HepG2 (cell line): ENCODE data around the gene EPHA6. TPM values are rescaled to one million over a fixed set of nuclear protein-coding genes. Genes with fewer than 3 reads are reported as not detected.

Experiments used
- ATAC-seq: fragments of 200-7000 bp; cut with Tn5 transposase; 3 replicates; pipeline ENCODE4 v1.9.1; 2020; ENCODE audit warnings: mild to moderate bottlenecking, moderate library complexity
- BruUV-seq: library from RNA; stranded (reverse); fragments of 400-500 nt; replicated peaks from 2 replicates; lab custom pipeline; 2021; lab: Mats Ljungman, UMichigan
- CTCF ChIA-PET: fragments of 300-600 bp; formaldehyde crosslinking; extraction: SDS; loops from one replicate; lab custom pipeline; 2021; ENCODE audit warnings: low total read pairs, inconsistent platforms, low intra/inter-chr PET ratio; lab: Yijun Ruan, JAX
- POLR2A ChIA-PET: fragments of 350-600 bp; sonication (Branson Sonifier 250); formaldehyde crosslinking; loops from one replicate; lab custom pipeline; 2020; ENCODE audit warnings: antibody characterized with exemption, inconsistent platforms; lab: Yijun Ruan, JAX
- DNase-seq: peaks from one replicate; pipeline ENCODE4 v3.0.0-alpha.2; 2015; ENCODE audit warnings: low spot score
- FAIRE-seq: peaks from 3 replicates; lab custom pipeline; 2011; peaks lifted over from hg19 to GRCh38; lab: Jason Lieb, UNC
- H2AFZ ChIP-seq: one replicate; pipeline ENCODE4 v1.6.1; 2011; ENCODE audit warnings: low read length, inconsistent platforms
- H3K27ac ChIP-seq: fragments of 300-600 bp; 3 replicates; pipeline ENCODE4 v1.8.0; 2011; ENCODE audit warnings: mixed run types, mild to moderate bottlenecking, mixed read lengths, low read length, inconsistent platforms; ENCODE audit not compliant: insufficient read depth; ENCODE audit errors: extremely low read length
- H3K27me3 ChIP-seq, 2 experiments: fragments of 200-600 bp in 1 of 2; 2 replicates in 1 of 2; 3 replicates in 1 of 2; pipeline versions ENCODE4 v1.6.0 to v1.8.0; 2011; ENCODE audit warnings: low read length in 2 of 2, mild to moderate bottlenecking in 2 of 2, moderate library complexity in 2 of 2, inconsistent platforms in 1 of 2; ENCODE audit not compliant: insufficient read depth in 2 of 2, control insufficient read depth in 1 of 2
- H3K36me3 ChIP-seq, 2 experiments: fragments of 200-600 bp in 1 of 2; replicated peaks in 1 of 2; 2 replicates in 1 of 2; 3 replicates in 1 of 2; pipeline versions ENCODE4 v1.5.1 to v1.8.0; 2011; ENCODE audit warnings: low read length in 2 of 2, inconsistent platforms in 1 of 2; ENCODE audit not compliant: insufficient read depth in 2 of 2, control insufficient read depth in 1 of 2
- H3K4me1 ChIP-seq: 2 replicates; pipeline ENCODE4 v1.5.1; 2012; ENCODE audit warnings: low read length, inconsistent platforms; ENCODE audit not compliant: insufficient read depth
- H3K4me2 ChIP-seq: 2 replicates; pipeline ENCODE4 v1.6.0; 2011; ENCODE audit warnings: low read depth, low read length, inconsistent platforms
- H3K4me3 ChIP-seq, 3 experiments: fragments of 200-600 bp in 1 of 3; sonication (generic), shearing (Covaris generic) in 1 of 3; replicated peaks in 1 of 3; 2 replicates each; pipeline ENCODE4 v1.5.1; 2011 to 2016; ENCODE audit warnings: low read length in 3 of 3, inconsistent platforms in 2 of 3, low read depth in 2 of 3, mild to moderate bottlenecking in 2 of 3, control low read depth in 1 of 3, mixed read lengths in 1 of 3; ENCODE audit not compliant: insufficient read depth in 1 of 3
- H3K79me2 ChIP-seq: one replicate; pipeline ENCODE4 v1.6.1; 2011; ENCODE audit warnings: low read length, inconsistent platforms; ENCODE audit not compliant: insufficient read depth
- H3K9ac ChIP-seq: 2 replicates; pipeline ENCODE4 v1.6.0; 2011; ENCODE audit warnings: mild to moderate bottlenecking, low read depth, low read length, inconsistent platforms; ENCODE audit not compliant: insufficient read depth
- H3K9me3 ChIP-seq: 2 replicates; pipeline ENCODE4 v1.5.1; 2012; ENCODE audit warnings: mild to moderate bottlenecking, low read length
- H4K20me1 ChIP-seq: 2 replicates; pipeline ENCODE4 v1.6.0; 2011; ENCODE audit warnings: inconsistent platforms, mild to moderate bottlenecking, low read length, moderate library complexity; ENCODE audit not compliant: insufficient read depth
- BCLAF1 ChIP-seq: fragments of 450-650 bp; IDR thresholded peaks from 2 replicates; pipeline ENCODE4 v1.6.1; 2017; ENCODE audit warnings: mild to moderate bottlenecking
- HDAC6 ChIP-seq: fragments of 200-600 bp; sonication (generic); IDR thresholded peaks from 2 replicates; pipeline ENCODE4 v1.7.0; 2017; ENCODE audit warnings: mild to moderate bottlenecking, antibody characterized with exemption, low read length, low read depth
- IRF2 ChIP-seq: IDR thresholded peaks from 2 replicates; pipeline ENCODE4 v1.6.1; 2018; ENCODE audit warnings: missing genetic modification reagents, missing compliant biosample characterization
- ZC3H4 ChIP-seq: sonication (generic); formaldehyde crosslinking; IDR thresholded peaks from 2 replicates; pipeline ENCODE4 v1.4.0; 2020; ENCODE audit warnings: missing genetic modification reagents, borderline replicate concordance
- ZNF235 ChIP-seq: sonication (generic); formaldehyde crosslinking; IDR thresholded peaks from 2 replicates; pipeline ENCODE4 v1.8.1; 2023; ENCODE audit warnings: mild to moderate bottlenecking, missing genetic modification reagents, borderline replicate concordance
- ZNF280B ChIP-seq: sonication (generic); formaldehyde crosslinking; IDR thresholded peaks from 2 replicates; pipeline ENCODE4 v1.5.0; 2020; ENCODE audit warnings: missing genetic modification reagents, mild to moderate bottlenecking, borderline replicate concordance
- ZNF484 ChIP-seq: sonication (generic); formaldehyde crosslinking; IDR thresholded peaks from 2 replicates; pipeline ENCODE4 v1.5.1; 2020; ENCODE audit warnings: mild to moderate bottlenecking, low read depth, missing genetic modification reagents, borderline replicate concordance
- ZNF556 ChIP-seq: sonication (generic); formaldehyde crosslinking; IDR thresholded peaks from 2 replicates; pipeline ENCODE4 v1.4.0; 2020; ENCODE audit warnings: mild to moderate bottlenecking, missing genetic modification reagents, borderline replicate concordance
- ZNF879 ChIP-seq: sonication (generic); formaldehyde crosslinking; IDR thresholded peaks from 2 replicates; pipeline ENCODE4 v1.8.1; 2023; ENCODE audit warnings: missing genetic modification reagents
- WGBS: methylation state at CpG from one replicate; pipeline ENCODE4 v1.1.6; 2017; ENCODE audit warnings: low lambda C conversion rate; 5-methylcytosine and 5-hydroxymethylcytosine counted together
- in situ Hi-C: cut with HindIII; loops from 2 replicates; pipeline ENCODE4 v1.10.0; 2017; ENCODE audit warnings: low pct_unique_long_range_greater_than_20kb; ENCODE audit not compliant: extremely low pct_ligation_motif_present
- intact Hi-C: fragments of 100-400 bp; cut with micrococcal nuclease; formaldehyde crosslinking; loops from one replicate; pipeline ENCODE4 v1.10.0; 2022; ENCODE audit not compliant: unreplicated experiment
- polyA plus RNA-seq, 8 experiments: library from polyadenylated mRNA; depleted of rRNA in 3 of 8; stranded (reverse) in 7 of 8; unstranded in 1 of 8; fragments of >200 nt; fragmentation: Illumina TruSeq in 4 of 8; extraction: Trizol in 4 of 8; gene quantifications; 2 replicates each; pipeline versions ENCODE4 v1.2.1 to v1.2.3, GENCODE V29; 2011 to 2016; ENCODE audit warnings: low read depth in 4 of 8, missing spikeins in 1 of 8, mixed read lengths in 1 of 8; ENCODE audit not compliant: insufficient read depth in 1 of 8
- total RNA-seq, 5 experiments: library from RNA; depleted of rRNA; stranded (reverse); fragments of >200 nt; fragmentation: Illumina TruSeq; extraction: Trizol; gene quantifications; 2 replicates each; pipeline ENCODE4 v1.2.3, GENCODE V29; 2016; ENCODE audit warnings: low read depth in 1 of 5

Gene EPHA6
- total and polyA plus RNA-seq, 2 of the 13 experiments (the other 11 are each of a cell fraction or from before 2014, with no cell fraction given): not detected

- no peaks in the 10 kb centered on the region for H3K27me3 ChIP-seq
- 0% methylated on average over 2 of the region's 2 CpGs for WGBS
- DNase-seq (no peak), FAIRE-seq (no peak), ATAC-seq (no peak)
- no peaks in the 10 kb centered on the region for H4K20me1 ChIP-seq
- intact Hi-C loops (no loop called here), in situ Hi-C loops (no loop called here)
- no peak overlapping the region for H3K9ac ChIP-seq
- H3K27ac ChIP-seq: no peak overlapping the region
- H3K79me2 ChIP-seq: no peaks in the 10 kb centered on the region
- no peaks in the 10 kb centered on the region for H3K36me3 ChIP-seq
- no peak overlapping the region for H3K4me3 ChIP-seq
- H3K4me1 ChIP-seq: no peaks in the 10 kb centered on the region
- H3K9me3 ChIP-seq: no peaks in the 10 kb centered on the region
- ChIA-PET POLR2A (no interaction called here), CTCF (no interaction called here)
- no peak overlapping the region for H2AFZ ChIP-seq
- TF ChIP-seq ZNF280B (CRISPR knock-in tag) (no peak), BCLAF1 (no peak), ZNF235 (CRISPR knock-in tag) (no peak), ZNF484 (CRISPR knock-in tag) (no peak), IRF2 (CRISPR knock-in tag) (no peak), ZNF879 (no peak), ZC3H4 (CRISPR knock-in tag) (no peak), HDAC6 (no peak), ZNF556 (CRISPR knock-in tag) (no peak)
- no TSS peak for BruUV-seq
- no peak overlapping the region for H3K4me2 ChIP-seq
Observed at GRCh38 chr3:97089621-97090020, 275.2 kb downstream of the EPHA6 start.
